ENCODE results near the gene RAPGEF4.

Gene RAPGEF4

DNA sequence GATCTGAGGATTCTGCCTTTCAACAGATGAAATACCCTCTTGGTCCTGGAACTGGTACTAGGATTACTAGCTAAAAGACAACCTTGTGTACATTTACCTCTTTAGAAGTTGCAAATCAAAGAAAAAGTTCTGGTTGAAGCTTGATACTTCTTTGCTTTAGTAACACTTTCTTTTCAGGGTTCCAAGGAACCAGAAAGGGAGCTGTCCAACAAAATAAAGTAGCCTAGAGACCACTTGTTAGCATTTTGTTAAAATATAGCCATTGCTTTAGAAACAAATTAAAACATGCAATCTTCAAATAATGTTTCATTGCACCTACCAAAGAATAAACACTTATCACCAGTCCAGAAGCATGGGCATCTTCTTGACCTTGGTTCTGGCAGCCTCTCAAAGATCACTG lies 222.1 kb downstream of the RAPGEF4 start:
- Histone ChIP-seq H3K27me3 (ENCODE audit: low read depth, low read length) (no peaks in the 10 kb centered on the region), H2AFZ (ENCODE audit: low read depth, low read length) (no peak overlapping the region), H3K4me3 (ENCODE audit: low read length) (no peak overlapping the region), H3K9ac (ENCODE audit: low read length) (no peak overlapping the region), H3K27ac (ENCODE audit: low read length) (no peak overlapping the region), H3K4me2 (ENCODE audit: low read length) (no peak overlapping the region), H3K36me3 (replicated peaks; ENCODE audit: low read depth, low read length) (no peaks in the 10 kb centered on the region), H3K79me2 (ENCODE audit: low read length) (no peaks in the 10 kb centered on the region), H4K20me1 (ENCODE audit: insufficient read depth, low read length) (no peaks in the 10 kb centered on the region), H3K9me3 (ENCODE audit: insufficient read depth, low read length) (no peaks in the 10 kb centered on the region), H3K4me1 (ENCODE audit: low read length) (0 out of 2 replicates have a peak, but pooled peaks cover under 1% of the 10 kb centered on the region)
- no peak for TF ChIP-seq EZH2phosphoT487 (IDR thresholded peaks at IDR 0.05; ENCODE audit: low read depth)
- TF ChIP-seq, protein P1, sequence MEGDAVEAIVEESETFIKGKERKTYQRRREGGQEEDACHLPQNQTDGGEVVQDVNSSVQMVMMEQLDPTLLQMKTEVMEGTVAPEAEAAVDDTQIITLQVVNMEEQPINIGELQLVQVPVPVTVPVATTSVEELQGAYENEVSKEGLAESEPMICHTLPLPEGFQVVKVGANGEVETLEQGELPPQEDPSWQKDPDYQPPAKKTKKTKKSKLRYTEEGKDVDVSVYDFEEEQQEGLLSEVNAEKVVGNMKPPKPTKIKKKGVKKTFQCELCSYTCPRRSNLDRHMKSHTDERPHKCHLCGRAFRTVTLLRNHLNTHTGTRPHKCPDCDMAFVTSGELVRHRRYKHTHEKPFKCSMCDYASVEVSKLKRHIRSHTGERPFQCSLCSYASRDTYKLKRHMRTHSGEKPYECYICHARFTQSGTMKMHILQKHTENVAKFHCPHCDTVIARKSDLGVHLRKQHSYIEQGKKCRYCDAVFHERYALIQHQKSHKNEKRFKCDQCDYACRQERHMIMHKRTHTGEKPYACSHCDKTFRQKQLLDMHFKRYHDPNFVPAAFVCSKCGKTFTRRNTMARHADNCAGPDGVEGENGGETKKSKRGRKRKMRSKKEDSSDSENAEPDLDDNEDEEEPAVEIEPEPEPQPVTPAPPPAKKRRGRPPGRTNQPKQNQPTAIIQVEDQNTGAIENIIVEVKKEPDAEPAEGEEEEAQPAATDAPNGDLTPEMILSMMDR (IDR thresholded peaks at IDR 0.05; ENCODE audit: low read depth, low read length), result no peak

DNA sequence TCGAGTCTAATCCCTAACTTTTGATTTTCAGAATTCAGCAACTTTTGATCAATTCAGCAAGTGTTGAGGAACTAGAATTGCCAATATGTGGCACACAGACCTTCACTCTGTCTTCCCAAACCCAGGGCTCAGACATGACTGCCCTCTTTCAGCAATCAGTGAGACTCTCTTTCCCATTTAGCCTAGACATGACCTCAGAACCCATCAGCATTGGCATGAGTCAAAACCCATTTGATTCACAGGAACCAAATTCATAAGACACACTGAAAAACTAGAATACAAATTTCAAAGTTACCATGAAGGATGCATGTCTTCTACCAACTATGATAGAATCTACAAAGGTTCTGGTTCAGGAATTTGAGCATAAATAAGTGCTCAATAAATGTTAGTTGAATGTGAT lies 226.4 kb downstream of the RAPGEF4 start:
- Histone ChIP-seq H3K9ac (ENCODE audit: low read length) (no peak overlapping the region), H4K20me1 (ENCODE audit: insufficient read depth, low read length) (no peaks in the 10 kb centered on the region), H3K4me1 (ENCODE audit: low read length) (peaks cover 26% of the 10 kb centered on the region), H3K27ac (ENCODE audit: low read length) (no peak overlapping the region), H2AFZ (ENCODE audit: low read depth, low read length) (no peak overlapping the region), H3K4me3 (ENCODE audit: low read length) (no peak overlapping the region), H3K36me3 (replicated peaks; ENCODE audit: low read depth, low read length) (no peaks in the 10 kb centered on the region), H3K9me3 (ENCODE audit: insufficient read depth, low read length) (no peaks in the 10 kb centered on the region), H3K4me2 (ENCODE audit: low read length) (no peak overlapping the region), H3K79me2 (ENCODE audit: low read length) (no peaks in the 10 kb centered on the region), H3K27me3 (ENCODE audit: low read depth, low read length) (no peaks in the 10 kb centered on the region)
- no peak for TF ChIP-seq EZH2phosphoT487 (IDR thresholded peaks at IDR 0.05; ENCODE audit: low read depth)
- TF ChIP-seq, protein P1 (IDR thresholded peaks at IDR 0.05; ENCODE audit: low read depth, low read length), result no peak

DNA sequence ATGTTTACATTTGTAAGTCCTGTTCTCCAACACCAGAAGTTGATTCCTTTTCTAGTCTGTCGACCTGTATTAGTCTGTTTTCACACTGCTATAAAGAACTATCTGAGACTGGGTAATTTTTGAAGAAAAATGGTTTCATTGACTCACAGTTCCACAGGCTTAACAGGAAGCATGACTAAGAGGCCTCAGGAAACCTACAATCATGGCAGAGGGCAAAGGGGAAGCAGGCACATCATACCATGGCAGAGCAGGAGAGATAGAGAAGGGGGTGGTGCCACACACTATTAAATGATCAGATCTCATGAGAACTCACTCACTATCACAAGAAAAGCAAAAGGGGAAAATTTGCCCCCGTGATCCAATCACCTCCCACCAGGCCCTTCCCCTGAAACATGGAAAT lies 227.2 kb downstream of the RAPGEF4 start:
- no peaks in the 10 kb centered on the region for H3K27me3 ChIP-seq (ENCODE audit: low read depth, low read length)
- H3K9me3 ChIP-seq (ENCODE audit: insufficient read depth, low read length), result no peaks in the 10 kb centered on the region
- no peaks in the 10 kb centered on the region for H3K79me2 ChIP-seq (ENCODE audit: low read length)

DNA sequence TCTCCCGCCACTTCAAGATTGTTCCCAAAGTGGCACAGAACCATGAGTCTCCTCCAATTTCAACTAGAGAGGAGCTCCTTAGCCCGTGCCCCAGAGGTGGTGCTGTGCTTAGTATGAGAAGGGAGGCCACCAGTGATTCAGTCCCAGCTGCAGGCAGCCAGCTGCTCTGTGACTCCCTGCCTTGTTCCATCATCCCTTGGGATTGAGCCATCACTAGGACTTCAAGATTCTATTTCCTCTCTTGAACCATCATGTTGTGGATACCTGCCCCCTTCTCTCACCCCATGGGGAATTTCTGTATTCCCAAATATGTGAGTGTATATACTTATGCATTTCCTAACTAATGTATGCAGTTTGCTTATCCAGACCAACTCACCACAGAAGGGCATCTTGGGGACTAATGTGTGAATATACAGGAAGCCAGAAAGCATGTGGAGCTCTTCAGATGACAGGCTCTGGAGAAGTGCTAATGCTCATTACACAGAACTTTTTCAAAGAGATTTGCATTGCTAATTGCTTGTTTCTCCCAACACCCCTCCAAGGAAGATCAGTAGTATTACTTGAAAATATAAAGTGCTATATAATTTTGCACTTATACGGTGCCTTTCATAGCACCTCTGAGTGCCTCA lies 229.0 kb downstream of the RAPGEF4 start:
- no peak for TF ChIP-seq EZH2phosphoT487 (IDR thresholded peaks at IDR 0.05; ENCODE audit: low read depth)
- TF ChIP-seq, protein P1 (IDR thresholded peaks at IDR 0.05; ENCODE audit: low read depth, low read length), result no peak
- Histone ChIP-seq H3K4me1 (ENCODE audit: low read length) (peaks cover 26% of the 10 kb centered on the region), H3K27ac (ENCODE audit: low read length) (peak overlapping the region; percentile 25), H3K9me3 (ENCODE audit: insufficient read depth, low read length) (no peaks in the 10 kb centered on the region), H2AFZ (ENCODE audit: low read depth, low read length) (peak overlapping the region; percentile 77), H3K4me2 (ENCODE audit: low read length) (peak overlapping the region; percentile 97), H3K4me3 (ENCODE audit: low read length) (peak overlapping the region; percentile 75), H3K79me2 (ENCODE audit: low read length) (no peaks in the 10 kb centered on the region), H4K20me1 (ENCODE audit: insufficient read depth, low read length) (no peaks in the 10 kb centered on the region), H3K9ac (ENCODE audit: low read length) (peak overlapping the region; percentile 60), H3K36me3 (replicated peaks; ENCODE audit: low read depth, low read length) (no peaks in the 10 kb centered on the region), H3K27me3 (ENCODE audit: low read depth, low read length) (no peaks in the 10 kb centered on the region)

More for the DNA sequence above, 227.2 kb downstream of the RAPGEF4 start:
- no peak for TF ChIP-seq EZH2phosphoT487 (IDR thresholded peaks at IDR 0.05; ENCODE audit: low read depth)
- TF ChIP-seq, protein P1 (IDR thresholded peaks at IDR 0.05; ENCODE audit: low read depth, low read length), result no peak
- Histone ChIP-seq H3K4me2 (ENCODE audit: low read length) (no peak overlapping the region), H3K27ac (ENCODE audit: low read length) (no peak overlapping the region), H4K20me1 (ENCODE audit: insufficient read depth, low read length) (no peaks in the 10 kb centered on the region), H2AFZ (ENCODE audit: low read depth, low read length) (no peak overlapping the region), H3K9ac (ENCODE audit: low read length) (no peak overlapping the region), H3K4me1 (ENCODE audit: low read length) (peaks cover 26% of the 10 kb centered on the region), H3K4me3 (ENCODE audit: low read length) (no peak overlapping the region), H3K36me3 (replicated peaks; ENCODE audit: low read depth, low read length) (no peaks in the 10 kb centered on the region)
